EH (cell line): Measurements from ENCODE around the gene PITPNC1.
"Not testable (repeated sequence)": the region's sequence is repeated elsewhere in the genome, so short reads cannot be mapped to it uniquely, and the experiment has no call there.

Experiments used
- DNase-seq: peaks from one replicate; pipeline ENCODE4 v3.0.0-alpha.2; 2015; ENCODE audit warnings: low read depth

The PITPNC1 gene

DNA sequence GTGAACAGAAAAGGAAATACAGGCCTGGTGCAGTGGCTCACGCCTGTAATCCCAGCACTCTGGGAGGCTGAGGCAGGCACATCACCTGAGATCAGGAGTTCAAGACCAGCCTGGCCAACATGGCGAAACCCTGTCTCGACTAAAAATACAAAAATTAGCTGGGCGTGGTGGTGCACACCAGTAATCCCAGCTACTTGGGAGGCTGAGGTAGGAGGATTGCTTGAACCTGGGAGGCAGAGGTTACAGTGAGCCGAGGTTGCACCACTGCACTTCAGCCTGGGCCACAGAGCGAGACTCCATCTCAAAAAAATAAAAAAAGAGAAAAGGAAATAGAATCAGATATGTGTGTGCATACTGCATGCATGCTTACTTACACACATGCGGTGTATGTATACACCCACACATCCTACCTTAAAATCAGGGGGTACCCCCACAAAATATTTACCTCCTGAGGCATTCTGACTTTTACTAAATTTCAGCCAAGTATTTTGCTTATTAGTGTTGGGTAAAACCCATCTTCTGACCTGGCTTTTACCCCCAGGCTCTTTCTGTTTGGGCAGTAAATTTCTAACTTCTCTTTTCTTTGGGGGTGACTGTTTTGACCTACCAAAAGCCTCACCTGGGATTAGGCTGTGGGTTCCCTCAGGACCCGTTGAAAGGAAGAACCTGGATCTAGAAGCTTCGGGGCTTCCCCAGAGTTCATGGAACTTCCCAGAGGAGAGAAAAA, 201.8 kb downstream of the PITPNC1 start:
- not testable (repeated sequence) for DNase-seq

DNA sequence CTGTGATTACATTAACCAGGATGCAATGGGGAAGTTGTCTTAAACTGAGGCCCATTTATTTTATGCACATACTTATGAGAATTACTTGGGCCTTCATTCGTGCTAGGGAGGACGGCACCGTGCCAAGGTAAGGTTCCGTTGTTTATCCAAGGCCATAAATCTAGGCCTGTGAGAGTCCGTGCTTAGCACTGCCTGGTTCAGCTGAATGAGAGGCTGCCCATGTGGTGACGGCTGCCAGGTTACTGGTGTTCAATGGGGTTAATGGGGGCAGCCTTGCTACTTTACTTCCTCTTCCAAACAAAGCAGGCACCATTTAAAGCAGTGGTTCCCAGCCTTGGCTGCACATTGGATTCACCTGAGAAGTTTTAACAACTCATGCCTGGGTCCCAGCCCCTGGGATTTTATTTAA, 205.6 kb downstream of the PITPNC1 start:
- DNase-seq = no peak

DNA sequence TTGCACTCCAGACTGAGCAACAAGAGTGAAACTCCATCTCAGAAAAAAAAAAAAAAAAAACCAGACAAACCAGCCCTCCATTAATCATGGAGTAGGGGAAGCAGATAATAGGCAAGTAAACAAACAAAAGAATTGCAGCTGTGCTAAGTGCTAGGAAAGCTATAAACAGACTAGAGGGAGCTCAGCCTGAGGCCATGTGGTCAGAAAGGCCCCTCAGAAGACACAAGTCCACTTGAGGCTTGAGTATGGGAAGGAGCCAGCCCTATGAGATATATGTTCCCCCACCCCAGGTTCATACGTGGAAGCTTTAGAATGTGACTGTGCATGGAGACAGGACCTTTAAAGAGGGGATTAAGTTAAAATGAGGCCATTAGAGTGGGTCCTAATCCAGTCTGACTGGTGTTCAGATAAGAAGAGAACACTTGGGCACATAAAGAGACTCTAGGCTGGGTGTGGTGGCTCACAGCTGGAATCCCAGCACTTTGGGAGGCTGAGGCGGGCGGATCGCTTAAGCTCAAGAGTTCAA, 208.1 kb downstream of the PITPNC1 start:
- peak; percentile 21 for DNase-seq

DNA sequence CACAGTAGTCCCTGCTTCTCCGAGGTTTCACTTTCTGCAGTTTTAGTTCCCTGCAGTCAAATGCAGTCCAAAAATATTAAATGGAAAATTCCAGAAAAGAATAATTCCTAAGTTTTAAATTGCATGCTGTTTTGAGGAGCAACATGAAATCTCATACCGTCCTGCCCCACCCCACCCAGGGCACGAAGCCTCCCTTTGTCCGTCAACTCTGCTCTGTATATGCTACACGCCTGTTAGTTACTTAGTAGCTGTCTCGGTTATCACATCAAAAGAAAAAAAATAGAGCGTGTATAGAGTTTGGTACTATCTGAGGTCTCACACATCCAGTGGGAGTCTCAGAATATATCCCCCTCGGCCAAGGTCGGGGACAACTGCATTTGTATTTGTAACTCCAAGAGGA, 211.2 kb downstream of the PITPNC1 start:
- DNase-seq = no peak

DNA sequence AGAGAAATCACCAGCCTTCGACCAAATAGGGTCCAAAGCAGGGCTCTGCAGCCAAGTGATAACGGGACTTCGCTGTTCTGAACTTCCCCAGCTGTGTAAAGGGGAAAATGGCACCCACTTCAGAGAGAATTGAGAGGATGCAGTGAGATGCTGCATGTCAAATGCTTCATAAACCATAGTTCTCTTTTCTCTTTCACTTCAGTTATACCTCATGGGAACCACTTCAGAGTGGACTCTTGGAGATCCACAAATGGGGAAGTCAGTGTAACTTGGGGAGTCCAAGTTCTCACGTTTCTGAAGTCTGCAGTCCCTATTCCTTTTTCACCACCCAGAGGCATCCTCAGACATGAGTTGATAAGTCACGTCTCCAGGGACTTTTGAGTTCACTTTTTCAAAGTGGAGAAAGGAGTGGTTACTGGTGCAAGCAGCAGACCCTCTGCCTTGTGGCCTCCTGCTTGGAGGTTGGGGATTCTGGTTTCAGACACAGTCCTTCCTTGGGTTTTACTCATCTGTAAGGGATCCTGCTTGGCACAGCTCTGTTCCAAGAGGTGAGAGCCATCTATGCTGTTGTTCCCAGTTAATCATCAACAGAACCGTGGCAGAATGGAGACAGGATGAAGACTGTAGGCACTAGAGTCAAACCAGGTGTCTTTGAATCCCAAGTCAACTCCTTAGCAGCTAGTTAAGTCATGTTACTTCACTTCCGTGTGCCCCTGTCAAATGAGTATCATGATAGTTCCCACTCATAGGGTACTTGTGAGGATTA, 217.2 kb downstream of the PITPNC1 start:
- DNase-seq = no peak

DNA sequence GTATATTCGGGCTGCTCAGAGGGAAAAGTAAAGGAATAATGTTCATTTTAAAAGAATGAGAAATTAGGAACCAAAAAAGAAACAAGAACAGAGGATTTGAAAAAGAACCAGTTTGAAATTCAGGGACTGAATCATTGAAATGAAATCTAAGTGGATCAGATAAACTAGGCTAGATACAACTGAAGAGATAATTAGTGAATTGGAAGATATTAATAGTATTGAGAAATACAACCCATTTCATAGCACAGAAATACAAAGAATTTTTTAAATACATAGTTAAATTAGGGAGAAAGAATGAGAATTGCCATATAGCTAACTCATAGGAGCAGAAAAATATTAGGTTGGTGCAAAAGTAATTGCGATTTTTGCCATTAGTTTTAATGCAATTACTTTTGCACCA, 223.3 kb downstream of the PITPNC1 start:
- no peak for DNase-seq

DNA sequence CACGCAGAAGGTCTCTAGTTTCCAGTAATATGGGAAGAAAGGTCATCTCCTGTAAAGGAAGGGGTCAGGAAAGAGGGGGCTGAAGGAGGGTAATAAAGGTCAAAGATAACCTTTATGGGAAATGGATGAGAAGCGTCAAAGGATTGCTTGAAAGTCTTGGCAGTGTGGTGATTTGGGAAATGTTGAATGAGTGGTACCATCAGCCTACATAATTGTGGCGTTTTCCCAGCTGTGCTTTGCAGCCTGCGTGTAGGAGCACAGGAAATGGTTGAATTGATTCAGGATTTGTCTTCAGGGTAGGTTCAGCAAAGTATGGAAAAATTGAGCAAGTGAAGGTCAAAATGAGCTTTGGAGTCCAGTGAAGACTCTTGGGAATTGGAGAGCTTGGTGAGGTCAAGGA, 224.8 kb downstream of the PITPNC1 start:
- DNase-seq = no peak

DNA sequence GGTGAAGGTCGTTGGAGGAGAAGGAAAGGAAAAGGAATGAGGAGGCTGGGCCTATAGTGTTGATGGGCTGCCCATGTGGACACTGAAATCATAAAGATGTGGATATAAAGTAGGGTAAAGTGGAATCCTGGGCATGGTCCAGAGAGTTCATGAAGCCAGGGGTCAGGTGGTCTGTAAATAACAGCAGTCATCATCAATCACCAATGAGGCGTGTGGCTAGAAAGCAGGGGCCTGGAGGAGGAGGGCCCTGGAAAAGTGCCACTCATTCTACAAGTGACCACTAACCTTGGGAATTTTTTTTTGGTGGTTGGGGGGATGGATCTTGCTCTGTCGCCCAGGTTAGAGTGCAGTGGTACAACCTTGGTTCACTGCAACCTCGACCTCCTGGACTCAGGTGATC, 225.4 kb downstream of the PITPNC1 start:
- DNase-seq = no peak

DNA sequence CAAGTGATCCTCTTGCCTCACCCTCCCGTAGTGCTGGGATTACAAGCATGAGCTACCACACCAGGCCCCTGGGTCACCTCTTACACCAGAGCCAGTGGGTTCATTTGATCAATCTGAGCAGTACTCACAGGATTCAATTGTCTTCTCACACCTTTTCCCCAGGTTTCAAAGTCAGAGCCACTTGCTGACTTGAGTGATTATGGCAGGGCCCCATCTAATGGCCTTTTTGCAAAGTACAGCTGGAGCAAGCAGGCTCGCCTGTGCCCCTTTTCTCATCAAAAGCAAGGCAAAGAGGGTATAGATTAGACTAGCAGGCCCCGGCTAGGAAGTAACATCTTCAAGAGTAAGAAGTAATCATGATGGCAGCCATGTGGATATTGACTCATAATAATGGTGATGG, 225.9 kb downstream of the PITPNC1 start:
- DNase-seq = peak; percentile 35

DNA sequence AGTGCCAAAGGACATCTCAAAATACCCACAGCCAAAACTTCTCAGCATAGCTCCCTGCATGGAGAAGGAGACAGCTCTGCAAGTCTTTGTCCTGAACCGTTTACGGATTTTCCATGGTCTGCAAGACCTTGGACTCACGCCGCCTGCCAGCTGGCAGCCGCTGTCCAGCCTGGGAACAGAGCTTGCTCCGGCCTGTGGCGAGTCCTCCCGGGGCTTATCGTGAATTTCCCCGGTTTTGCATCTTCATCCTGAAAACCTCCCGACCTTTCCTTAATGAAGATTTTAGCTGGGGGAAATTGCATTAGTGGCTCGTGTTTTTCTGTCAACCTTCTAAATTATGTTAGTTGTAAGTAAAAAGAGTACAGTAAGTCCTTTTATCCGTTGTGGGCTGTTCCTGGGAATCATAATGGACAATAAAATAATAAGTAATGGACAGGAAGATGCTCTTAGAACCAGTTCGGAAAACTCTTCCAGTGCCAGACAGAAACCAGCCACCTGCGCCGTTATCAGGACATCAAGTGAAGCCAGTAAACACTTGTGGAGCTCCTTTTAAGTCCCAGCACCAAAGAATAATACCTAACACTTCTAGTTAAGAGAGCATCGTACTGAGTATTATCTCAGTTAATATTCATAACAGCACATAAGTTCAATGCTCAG, 228.3 kb downstream of the PITPNC1 start:
- DNase-seq = no peak

DNA sequence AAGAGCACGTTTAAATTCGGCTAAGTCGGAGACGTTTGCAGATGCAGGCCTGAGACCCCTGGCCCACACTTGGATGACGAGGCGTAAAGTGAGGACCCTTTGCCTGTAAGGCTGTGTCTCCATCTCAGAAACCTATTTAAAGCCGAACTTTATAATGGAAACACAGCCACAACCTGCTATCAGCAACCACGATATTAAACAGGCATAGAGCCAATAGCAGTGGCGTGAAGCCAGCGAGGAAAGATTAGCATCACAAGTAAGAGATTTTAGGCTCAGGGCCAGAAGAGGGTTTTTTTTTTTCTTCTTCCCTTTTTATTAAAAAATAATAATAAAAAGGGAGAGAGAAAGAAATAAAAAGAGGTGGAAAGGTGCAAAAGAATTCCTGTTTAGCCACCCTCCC, 229.4 kb downstream of the PITPNC1 start:
- no peak for DNase-seq

DNA sequence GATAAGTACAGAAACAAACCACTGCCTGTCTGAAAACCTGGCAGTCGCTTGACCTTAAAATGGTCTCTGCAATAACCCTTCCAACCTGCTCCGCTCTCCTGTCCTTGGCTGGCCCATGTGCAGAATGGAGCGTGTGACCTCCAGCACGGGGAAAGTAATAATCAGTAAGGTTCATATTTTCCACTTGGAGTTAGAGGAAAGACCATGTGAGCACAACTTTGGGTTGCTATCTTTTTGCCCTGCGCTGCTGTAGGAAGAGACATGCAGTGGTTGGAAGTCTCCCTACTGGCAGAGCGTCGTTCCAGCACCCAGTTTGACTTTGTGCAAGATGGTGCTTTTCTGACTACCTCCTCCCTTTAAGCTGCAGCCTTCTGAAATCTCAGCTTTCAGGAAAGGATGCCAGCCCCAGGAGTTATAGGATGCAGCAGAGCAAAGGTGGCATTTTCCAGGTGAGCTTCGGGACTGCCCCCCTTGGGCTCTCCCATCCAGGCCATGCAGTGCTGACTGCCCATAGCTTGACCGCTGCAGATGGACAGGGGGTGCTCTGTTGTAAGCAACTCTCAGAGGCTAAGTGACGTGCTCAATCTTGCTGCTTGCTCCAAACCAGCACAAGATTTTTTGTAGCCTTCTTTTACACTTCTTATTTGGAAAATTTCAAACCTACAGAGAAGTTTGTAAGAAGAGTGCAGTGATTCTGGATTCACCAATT, 230.0 kb downstream of the PITPNC1 start:
- no peak for DNase-seq

DNA sequence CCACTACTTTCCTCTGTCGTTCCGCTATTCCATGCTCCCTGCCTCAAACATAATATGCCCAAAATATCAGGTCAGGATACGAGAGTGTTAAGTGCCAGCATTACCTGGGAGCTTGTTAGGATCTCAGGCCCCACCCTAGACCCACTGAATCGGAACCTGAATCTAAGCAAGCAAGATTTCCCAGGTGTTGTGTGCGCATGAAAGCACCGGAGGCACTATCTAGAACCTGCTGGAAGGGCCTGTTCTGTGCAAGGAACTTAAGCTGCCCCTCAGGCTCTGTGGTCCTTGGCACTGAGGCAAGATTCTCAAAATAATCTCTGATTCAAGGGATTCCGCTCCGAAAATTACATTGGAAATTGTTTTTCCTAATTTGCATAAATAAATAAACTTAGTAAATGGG, 233.0 kb downstream of the PITPNC1 start:
- DNase-seq = no peak

DNA sequence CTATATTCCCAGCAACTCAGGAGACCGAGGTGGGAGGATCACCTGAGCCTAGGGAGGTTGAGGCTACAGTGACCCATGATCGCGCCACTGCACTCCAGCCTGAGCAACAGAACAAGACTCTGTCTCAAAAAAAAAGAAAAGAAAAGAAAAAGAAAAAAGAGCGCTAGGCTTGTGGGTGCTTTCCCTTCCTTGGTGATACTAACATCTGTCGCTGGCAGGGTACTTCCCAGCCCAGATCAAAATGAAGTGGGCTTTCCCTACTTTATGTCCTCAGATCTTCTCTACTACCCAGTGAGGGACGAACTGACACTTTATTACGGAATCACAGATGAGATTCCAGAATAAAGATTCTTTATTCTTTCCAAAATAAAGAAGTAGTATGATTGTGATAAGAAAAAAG, 236.9 kb downstream of the PITPNC1 start:
- DNase-seq = no peak

DNA sequence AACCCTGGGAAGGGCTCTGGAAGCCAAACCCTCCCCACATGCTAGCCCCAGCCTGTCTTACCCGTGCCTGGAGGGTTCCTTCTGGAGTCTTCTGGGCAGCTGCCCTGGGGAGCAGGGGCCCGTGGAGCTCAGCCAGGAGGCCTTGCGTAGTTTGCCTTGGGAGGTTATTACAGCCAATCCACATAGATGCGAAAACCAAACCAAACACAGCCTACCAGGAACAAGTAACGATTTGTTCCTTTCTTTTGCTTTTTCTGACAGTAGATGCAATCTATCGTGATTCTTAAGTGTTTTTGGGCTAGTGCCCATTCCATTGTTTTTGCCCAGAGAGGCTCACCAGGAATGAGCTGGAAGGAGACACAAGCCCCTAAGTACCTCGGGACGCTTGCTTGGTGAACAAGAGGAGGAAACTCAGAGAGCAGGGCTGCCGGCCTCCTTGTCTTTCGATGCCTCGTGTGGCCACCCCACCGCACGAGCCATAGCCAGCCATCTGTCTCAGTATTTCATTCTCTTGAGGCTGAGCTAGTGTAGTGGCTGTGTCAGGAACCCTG, 238.0 kb downstream of the PITPNC1 start:
- no peak for DNase-seq

DNA sequence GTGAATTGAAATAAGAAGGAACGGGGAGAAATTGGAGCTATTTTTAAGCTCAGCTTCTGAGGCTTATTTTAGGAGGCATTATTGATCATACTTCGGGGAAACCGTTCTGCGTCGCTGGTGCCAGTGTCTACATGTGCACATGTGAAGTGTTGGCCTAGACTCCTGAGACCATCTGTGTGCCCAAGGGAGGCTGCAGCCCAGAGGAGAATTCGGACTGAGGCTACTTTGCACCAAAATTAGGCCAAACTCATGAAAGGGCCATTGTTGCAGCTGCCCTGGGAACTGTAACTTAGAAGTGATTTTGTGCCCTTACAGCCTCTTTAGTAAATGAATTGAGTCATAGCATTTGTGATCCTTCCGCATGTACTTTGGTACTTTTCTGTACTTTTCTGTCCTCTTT, 238.7 kb downstream of the PITPNC1 start:
- DNase-seq = no peak

DNA sequence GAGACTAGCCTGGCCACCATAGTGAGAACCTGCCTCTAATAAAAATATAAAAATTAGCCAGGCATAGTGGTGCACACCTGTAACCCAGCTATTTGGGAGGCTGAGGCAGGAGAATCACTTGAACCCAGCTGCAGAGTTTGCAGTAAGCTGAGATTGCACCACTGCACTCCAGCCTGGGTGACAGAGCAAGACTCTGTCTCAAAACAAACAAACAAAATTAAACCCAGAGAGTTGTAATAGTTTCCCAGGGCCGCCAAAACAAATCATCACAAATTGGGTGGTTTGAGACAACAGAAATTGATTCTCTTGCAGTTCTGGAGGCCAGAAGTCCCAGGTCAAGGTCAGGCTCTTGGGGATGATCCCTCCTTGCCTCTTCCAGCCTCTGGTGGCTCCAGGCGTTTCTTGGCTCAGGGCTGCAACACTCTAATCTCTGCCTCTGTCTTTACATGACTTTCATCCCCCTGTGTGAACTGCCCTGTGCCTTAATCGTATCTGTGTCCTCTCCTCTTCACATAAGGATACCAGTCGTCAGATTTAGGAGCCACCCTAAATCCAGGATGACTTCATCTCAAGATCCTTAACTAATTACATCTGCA, 240.3 kb downstream of the PITPNC1 start:
- no peak for DNase-seq

DNA sequence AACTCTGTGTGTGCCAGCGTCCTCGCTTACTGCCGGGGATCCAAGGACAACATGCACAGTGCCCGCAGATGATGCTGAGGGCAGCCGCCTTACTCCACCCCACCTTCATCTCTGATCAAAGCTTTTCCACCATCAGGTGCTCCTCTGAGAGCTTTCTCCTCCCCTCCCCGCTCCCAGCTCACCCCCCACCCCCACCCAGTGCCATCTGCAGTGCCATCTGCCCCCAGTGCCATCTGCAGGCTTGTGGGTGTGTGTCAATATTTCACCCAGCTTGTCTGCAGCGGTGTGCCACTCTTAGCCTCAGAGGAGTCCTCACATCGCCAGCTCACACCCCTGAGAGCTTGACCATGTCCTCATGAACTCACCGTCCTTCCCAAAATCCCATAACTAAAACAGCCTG, 242.5 kb downstream of the PITPNC1 start:
- no peak for DNase-seq

DNA sequence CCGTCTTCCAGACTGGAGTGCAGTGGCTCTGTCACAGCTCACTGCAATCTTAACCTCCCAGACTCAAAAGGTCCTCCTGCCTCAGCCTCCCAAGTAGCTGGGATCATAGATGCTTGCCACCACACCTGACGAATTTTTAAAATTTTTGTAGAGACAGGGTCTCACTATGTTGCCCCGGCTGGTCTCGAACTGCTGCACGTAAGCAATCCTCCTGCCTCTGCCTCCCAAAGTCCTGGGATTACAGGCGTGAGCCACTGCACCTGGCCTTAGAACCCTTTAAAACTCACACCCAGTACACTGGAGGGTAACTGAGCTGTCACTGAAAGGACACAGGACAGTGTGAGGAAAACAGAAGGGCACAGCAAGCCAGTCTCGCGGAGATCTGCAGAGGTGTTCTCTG, 243.0 kb downstream of the PITPNC1 start:
- no peak for DNase-seq

DNA sequence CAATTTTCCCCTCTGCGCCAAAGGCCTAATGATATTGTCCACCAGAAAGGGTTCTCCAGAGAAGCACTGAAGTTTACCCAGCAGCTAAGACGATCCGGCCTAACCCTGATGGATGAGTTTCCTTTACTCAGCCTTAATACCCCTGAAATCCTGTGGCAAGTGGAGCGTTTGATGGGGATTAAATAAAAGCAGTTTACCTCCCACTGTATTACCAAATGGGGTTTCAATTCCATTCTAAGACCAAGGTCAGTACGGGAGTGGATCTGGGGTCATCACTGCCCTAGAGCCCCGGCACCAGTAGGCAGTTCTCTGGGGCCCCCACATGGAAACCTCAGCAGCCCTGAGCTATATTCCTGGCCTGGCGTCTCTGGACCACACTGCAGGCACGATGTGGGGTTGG, 243.6 kb downstream of the PITPNC1 start:
- no peak for DNase-seq

DNA sequence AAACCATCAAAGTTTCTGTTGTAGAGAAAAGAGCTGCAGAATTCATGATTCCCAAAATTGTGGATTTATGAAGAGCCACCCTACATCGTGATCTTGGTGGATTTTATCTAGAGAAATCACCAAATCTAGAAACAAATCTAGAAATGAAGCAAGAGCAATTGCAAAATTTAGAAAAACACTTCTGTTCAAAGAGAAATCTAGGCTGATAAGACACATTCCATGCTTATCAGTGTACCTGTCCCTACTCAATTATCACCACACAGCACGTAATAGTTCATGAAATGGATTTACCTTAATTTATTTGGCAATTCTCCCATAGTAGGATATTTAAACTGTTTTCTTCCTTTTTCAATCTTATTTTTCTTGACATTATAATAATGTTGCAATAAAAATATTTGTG, 246.7 kb downstream of the PITPNC1 start:
- DNase-seq = no peak
